ENCODE results near the gene ARFGEF3. TPM values are rescaled to one million over a fixed set of nuclear protein-coding genes. Genes with fewer than 3 reads are reported as not detected.
"Not testable (repeated sequence)": the region's sequence is repeated elsewhere in the genome, so short reads cannot be mapped to it uniquely, and the experiment has no call there.

ARFGEF3 gene, protein sequence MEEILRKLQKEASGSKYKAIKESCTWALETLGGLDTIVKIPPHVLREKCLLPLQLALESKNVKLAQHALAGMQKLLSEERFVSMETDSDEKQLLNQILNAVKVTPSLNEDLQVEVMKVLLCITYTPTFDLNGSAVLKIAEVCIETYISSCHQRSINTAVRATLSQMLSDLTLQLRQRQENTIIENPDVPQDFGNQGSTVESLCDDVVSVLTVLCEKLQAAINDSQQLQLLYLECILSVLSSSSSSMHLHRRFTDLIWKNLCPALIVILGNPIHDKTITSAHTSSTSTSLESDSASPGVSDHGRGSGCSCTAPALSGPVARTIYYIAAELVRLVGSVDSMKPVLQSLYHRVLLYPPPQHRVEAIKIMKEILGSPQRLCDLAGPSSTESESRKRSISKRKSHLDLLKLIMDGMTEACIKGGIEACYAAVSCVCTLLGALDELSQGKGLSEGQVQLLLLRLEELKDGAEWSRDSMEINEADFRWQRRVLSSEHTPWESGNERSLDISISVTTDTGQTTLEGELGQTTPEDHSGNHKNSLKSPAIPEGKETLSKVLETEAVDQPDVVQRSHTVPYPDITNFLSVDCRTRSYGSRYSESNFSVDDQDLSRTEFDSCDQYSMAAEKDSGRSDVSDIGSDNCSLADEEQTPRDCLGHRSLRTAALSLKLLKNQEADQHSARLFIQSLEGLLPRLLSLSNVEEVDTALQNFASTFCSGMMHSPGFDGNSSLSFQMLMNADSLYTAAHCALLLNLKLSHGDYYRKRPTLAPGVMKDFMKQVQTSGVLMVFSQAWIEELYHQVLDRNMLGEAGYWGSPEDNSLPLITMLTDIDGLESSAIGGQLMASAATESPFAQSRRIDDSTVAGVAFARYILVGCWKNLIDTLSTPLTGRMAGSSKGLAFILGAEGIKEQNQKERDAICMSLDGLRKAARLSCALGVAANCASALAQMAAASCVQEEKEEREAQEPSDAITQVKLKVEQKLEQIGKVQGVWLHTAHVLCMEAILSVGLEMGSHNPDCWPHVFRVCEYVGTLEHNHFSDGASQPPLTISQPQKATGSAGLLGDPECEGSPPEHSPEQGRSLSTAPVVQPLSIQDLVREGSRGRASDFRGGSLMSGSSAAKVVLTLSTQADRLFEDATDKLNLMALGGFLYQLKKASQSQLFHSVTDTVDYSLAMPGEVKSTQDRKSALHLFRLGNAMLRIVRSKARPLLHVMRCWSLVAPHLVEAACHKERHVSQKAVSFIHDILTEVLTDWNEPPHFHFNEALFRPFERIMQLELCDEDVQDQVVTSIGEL (N-terminal part only)
- polyA plus RNA-seq (ENCODE audit: low read depth in 6 of 6): not detected

DNA sequence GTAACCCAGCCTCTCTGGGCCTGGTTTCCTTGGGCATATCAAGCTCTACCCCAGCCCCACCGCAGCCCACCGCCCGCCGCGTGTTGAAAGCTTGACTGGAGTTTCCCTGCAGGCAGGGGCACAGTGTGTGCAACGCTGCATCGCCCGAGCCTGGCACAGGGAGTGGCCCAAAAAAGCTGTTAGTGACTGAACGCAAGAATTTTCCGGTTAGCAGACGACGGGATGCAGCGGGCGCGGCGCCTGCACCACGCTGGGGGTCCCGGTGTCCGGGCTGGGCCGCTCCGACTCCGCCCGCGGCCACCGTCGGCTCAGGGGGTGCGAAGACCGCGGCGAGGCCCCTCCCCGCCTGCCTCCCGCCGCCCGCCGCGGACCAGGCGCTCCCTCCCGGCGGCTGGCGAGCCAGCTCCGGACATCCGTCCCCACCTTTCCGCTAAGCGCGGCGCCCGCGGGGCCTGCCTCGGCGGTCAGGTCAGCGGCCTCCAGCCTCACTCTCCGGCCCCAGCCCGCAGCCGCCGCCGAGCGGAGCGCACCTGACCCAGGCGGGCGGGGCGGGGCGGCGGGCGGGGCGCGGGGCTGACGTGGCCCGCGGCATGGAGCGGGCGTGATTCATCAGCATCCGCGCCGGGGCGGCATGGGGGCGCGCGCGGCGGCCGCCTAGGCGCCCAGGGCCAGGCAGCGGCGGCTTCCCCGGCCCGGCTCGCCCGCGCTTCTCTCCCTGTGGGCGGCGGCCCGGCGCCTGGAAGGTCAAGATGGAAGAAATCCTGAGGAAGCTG, at the start of gene ARFGEF3:
TSS of gene ARFGEF3 (plus strand) at position 602 of the 773 bp plus-strand sequence. CDS start at position 750, 148 bp downstream.
- Mint-ChIP-seq H3K27me3 (peaks cover 60 to 63% (median 63%) of the 10 kb centered on the region in 3 donors), H3K27ac (peak within 1 kb of the TSS in 2 of 6 donors; percentile 60 to 65), H3K4me3 (peak within 1 kb of the TSS; percentile 70 to 88 (median 81)), H3K4me1 (peaks cover 4 to 17% (median 12%) of the 10 kb centered on the region in 3 donors), H3K9me3 (no peaks in the 10 kb centered on the region), H3K36me3 (no peaks in the 10 kb centered on the region)
- DNase-seq (peak; percentile 31), ATAC-seq (ENCODE audit: low read depth in 2 of 2) (peak; percentile 87)

DNA sequence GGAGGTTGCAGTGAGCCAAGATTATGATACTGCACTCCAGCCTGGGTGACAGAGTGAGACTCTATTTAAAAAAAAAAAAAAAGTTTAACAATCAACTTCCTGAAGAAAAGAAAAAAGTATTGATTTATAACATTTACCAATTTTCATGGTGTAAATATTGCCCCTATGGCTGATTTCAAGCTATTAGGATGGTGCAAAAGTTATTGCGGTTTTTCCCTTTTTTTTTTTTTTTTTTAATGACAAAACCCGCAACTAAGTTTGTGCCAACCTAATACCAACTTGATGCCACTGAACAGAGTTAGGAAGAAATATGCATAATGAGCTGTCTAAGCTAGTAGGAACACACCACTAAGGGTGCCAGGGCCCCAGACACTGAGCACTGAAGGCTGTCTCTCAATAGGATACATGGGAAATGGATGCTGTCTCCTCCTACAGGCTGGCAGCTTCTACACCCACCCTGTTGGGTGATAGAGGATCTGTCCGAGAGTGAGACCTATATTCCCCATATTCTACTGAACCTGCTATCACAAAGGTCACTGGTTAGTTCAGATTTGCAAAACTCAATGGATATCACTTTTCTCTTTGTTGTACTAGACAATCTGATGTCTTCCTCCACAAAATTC, 48.0 kb upstream of the ARFGEF3 start:
- Mint-ChIP-seq H3K27ac (no peak overlapping the region), H3K27me3 (peaks cover 24 to 41% (median 39%) of the 10 kb centered on the region in 3 donors), H3K36me3 (no peaks in the 10 kb centered on the region), H3K4me1 (peaks cover 5 to 7% (median 7%) of the 10 kb centered on the region in 3 donors), H3K4me3 (no peak overlapping the region), H3K9me3 (no peaks in the 10 kb centered on the region)
- ATAC-seq (ENCODE audit: low read depth in 2 of 2) (no peak), DNase-seq (no peak)

DNA sequence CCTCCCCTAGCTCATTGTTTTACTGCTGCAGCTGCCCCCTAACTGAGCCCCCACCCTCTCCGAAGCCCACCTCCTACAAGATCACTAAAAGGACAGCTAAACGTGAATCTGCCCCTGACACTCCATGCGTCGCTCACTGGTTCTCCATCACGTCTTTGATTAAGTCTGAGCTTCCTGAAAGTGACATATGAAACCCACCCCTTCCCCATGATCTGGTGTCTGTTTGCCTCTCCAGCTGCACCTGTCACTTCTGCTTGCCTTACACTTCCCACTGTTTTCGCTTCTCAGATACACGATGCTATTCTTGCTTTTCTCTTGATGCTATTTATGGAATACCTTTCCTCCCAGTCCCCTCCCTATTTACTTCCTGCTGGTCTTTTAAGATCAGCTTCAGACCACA, 46.5 kb upstream of the ARFGEF3 start:
- H3K4me1 Mint-ChIP-seq: peaks cover 5 to 7% (median 7%) of the 10 kb centered on the region in 3 donors
- H3K27me3 Mint-ChIP-seq: peaks cover 29 to 48% (median 35%) of the 10 kb centered on the region in 3 donors
- H3K9me3 Mint-ChIP-seq: peaks cover 0 to 3% (median 0%) of the 10 kb centered on the region in 7 donors
- DNase-seq (no peak), ATAC-seq (ENCODE audit: low read depth in 2 of 2) (peak in 1 of 2 donors; percentile 42)
- H3K36me3 Mint-ChIP-seq: peaks cover 0 to 9% of the 10 kb centered on the region in 2 donors
- H3K4me3 Mint-ChIP-seq: no peak overlapping the region
- H3K27ac Mint-ChIP-seq: peak overlapping the region in 1 of 6 donors; percentile 20

DNA sequence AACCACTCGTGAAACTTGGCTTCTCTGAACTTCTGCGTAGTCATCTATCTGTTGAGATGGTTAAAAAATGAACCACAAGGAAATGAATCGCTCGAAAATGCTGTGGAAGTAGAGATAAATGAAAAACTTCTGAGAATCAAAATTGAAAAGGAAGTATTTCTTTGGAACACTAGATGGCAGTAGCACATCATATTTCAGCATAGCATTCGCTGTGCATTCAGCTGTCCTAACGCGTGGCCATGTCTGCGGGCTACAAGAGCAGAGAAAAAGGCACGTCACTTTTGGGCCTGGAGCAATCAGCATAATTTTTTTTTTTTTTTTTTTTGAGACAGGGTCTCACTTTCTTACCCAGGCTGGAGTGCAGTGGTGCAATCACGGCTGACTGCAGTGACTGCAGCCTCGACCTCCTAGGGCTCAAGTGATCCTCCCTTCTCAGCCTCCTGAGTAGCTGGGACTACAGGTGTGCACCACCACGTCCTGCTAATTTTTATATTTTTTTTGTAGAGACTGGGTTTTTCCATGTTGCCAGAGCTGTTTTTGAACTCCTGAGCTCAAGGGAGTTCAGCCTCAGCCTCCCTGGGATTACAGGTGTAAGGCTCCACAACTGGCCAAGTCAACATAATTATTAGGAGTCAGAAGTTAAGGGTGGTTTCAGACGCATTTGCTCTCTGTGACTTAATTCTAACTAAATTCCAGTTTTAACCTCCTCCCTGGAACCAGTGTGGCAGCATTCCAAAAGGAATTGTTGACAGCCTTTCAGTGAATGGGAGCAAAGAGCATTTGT, 45.7 kb upstream of the ARFGEF3 start:
- H3K27ac Mint-ChIP-seq: peak overlapping the region in 1 of 6 donors; percentile 44
- peaks cover 5 to 7% (median 7%) of the 10 kb centered on the region in 3 donors for H3K4me1 Mint-ChIP-seq
- ATAC-seq (ENCODE audit: low read depth in 2 of 2) (peak; percentile 87 to 92), DNase-seq (peak; percentile 54)
- H3K36me3 Mint-ChIP-seq: peaks cover 0 to 9% of the 10 kb centered on the region in 2 donors
- no peak overlapping the region for H3K4me3 Mint-ChIP-seq
- peaks cover 34 to 45% (median 34%) of the 10 kb centered on the region in 3 donors for H3K27me3 Mint-ChIP-seq
- H3K9me3 Mint-ChIP-seq: peaks cover 0 to 3% (median 0%) of the 10 kb centered on the region in 7 donors

DNA sequence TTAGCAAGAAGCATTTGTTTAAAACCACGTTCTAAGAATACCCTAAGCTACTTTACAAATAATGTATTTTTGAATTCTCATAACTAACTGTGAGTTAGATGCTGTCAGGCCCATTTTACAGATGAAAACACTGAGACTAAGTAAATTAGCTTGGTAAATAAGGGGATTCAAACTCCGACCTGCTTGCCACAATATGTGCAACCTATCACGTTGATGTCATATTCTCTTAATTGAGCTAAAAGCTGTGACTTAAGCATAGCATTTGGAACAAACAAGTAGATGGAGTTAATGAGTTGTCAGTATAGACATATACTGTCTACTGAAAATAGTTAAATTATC, 45.1 kb upstream of the ARFGEF3 start:
- DNase-seq: no peak
- Mint-ChIP-seq H3K36me3 (peaks cover 0 to 9% of the 10 kb centered on the region in 2 donors), H3K9me3 (peaks cover 0 to 3% (median 0%) of the 10 kb centered on the region in 7 donors), H3K4me3 (no peak overlapping the region), H3K27me3 (peaks cover 30 to 45% (median 34%) of the 10 kb centered on the region in 3 donors), H3K27ac (no peak overlapping the region), H3K4me1 (peaks cover 5 to 7% (median 7%) of the 10 kb centered on the region in 3 donors)
- ATAC-seq (ENCODE audit: low read depth in 2 of 2): no peak

DNA sequence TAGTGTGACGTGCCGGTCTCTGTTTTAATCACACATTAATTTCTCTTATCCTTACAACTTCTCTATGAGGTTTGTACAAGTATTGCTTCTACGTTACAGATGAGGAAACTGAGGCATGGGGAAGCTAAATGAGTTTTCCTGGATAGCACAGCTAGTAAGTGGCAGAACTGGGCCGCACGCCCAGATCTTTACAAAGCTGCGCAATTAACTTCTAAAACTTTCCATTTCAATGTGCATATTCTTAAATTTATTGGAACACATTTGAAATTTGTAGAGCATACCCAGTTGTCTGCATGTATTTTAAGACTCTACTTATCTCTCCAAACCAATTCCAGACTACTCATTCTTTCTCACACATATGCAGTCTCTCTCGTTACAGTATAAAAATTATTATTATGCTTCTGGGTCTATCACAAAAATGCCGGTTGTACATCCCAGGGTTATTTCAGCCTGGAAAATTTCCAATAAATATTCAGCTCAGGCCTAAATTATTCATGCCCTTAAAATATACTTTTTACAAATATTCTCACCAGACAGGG, 44.3 kb upstream of the ARFGEF3 start:
- Mint-ChIP-seq H3K27ac (peak overlapping the region in 1 of 6 donors; percentile 4), H3K36me3 (peaks cover 0 to 9% of the 10 kb centered on the region in 2 donors), H3K4me1 (peaks cover 5 to 7% (median 7%) of the 10 kb centered on the region in 3 donors), H3K4me3 (no peak overlapping the region), H3K9me3 (peaks cover 0 to 3% (median 0%) of the 10 kb centered on the region in 7 donors), H3K27me3 (peaks cover 33 to 50% (median 37%) of the 10 kb centered on the region in 3 donors)
- ATAC-seq (ENCODE audit: low read depth in 2 of 2) (no peak), DNase-seq (no peak)

DNA sequence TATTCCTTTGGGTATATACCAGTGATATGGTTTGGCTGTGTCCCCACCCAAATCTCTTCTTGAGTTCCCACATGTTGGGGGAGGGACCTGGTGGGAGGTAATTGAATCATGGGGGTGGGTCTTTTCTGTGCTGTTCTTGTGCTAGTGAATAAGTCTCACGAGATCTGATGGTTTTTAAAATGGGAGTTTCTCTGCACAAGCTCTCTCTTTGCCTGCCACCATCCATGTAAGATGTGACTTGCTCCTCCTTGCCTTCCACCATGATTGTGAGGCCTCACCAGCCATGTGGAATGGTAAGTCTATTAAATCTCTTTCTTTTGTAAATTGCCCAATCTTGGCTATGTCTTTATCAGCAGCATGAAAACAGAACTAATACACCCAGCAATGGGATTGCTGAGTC, 42.5 kb upstream of the ARFGEF3 start:
- H3K9me3 Mint-ChIP-seq; DNase-seq; H3K4me3 Mint-ChIP-seq; ATAC-seq (ENCODE audit: low read depth in 2 of 2); H3K27ac Mint-ChIP-seq; H3K4me1 Mint-ChIP-seq: not testable (repeated sequence)
- H3K27me3 Mint-ChIP-seq: peaks cover 37 to 62% (median 44%) of the 10 kb centered on the region in 3 donors
- peaks cover 0 to 14% of the 10 kb centered on the region in 2 donors for H3K36me3 Mint-ChIP-seq

DNA sequence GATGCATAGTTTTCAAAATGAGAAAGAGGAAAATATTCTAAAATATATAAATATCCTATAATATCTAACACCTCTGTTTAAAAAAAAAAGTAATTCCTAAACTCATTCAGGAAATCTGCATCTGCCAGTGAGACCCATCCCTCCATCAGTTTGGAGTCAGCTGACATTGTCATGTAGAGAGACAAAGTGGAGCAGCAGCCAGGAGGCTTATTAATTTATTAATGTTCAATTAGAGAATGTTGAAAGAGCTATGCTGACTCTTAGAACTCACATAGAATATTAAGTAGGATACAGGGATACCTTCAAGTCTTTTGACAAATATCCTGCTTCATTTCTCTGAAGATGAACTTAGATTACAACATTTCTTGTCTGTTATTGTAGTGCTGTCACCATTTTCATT, 41.8 kb upstream of the ARFGEF3 start:
- peaks cover 31 to 61% (median 44%) of the 10 kb centered on the region in 3 donors for H3K27me3 Mint-ChIP-seq
- ATAC-seq (ENCODE audit: low read depth in 2 of 2): no peak
- peaks cover 4 to 8% (median 5%) of the 10 kb centered on the region in 7 donors for H3K9me3 Mint-ChIP-seq
- peaks cover 5 to 7% (median 7%) of the 10 kb centered on the region in 3 donors for H3K4me1 Mint-ChIP-seq
- DNase-seq: no peak
- peaks cover 0 to 18% of the 10 kb centered on the region in 2 donors for H3K36me3 Mint-ChIP-seq
- no peak overlapping the region for H3K27ac Mint-ChIP-seq
- H3K4me3 Mint-ChIP-seq: no peak overlapping the region

DNA sequence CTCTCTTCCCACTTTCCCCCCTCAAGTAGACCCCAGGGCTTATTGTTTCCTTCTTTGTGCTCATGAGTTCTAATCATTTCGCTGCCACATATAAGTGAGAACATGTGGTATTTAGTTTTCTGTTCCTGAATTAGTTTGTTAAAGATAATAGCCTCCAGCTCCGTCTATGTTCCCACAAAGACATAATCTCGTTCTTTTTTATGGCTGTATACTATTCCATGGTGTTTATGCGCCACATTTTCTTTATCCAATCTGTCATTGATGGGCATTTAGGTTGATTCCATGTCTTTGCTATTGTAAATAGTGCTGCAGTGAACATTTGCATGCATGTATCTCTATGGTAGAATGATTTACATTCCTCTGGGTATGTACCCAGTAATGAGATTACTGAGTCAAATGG, 37.6 kb upstream of the ARFGEF3 start:
- DNase-seq: no peak
- H3K27ac Mint-ChIP-seq: peak overlapping the region in 1 of 6 donors; percentile 50
- H3K27me3 Mint-ChIP-seq: peaks cover 23 to 47% (median 41%) of the 10 kb centered on the region in 3 donors
- peaks cover 4 to 8% (median 5%) of the 10 kb centered on the region in 7 donors for H3K9me3 Mint-ChIP-seq
- no peak overlapping the region for H3K4me3 Mint-ChIP-seq
- no peaks in the 10 kb centered on the region for H3K4me1 Mint-ChIP-seq
- peaks cover 0 to 15% of the 10 kb centered on the region in 2 donors for H3K36me3 Mint-ChIP-seq
- no peak for ATAC-seq (ENCODE audit: low read depth in 2 of 2)

DNA sequence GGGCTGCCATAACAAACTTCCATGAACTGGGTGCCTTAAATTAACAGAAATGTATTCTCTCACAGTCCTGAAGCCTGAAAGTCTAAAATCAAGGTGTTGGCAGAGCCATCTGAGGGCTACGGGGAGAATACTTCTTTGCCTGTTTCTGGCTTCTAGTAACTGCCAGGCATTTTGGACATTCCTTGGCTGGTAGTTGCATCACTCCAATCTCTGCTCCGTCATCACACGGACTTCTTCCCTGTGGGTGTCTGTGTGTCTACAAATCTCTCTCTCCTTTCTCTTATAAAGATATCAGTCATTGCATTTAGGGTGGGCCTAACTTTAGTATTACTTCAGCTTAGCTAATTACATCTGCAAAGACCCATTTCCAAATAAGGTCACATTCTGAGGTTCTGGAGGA, 33.6 kb upstream of the ARFGEF3 start:
- no peaks in the 10 kb centered on the region for H3K4me1 Mint-ChIP-seq
- DNase-seq (no peak), ATAC-seq (ENCODE audit: low read depth in 2 of 2) (no peak)
- H3K27ac Mint-ChIP-seq: no peak overlapping the region
- no peak overlapping the region for H3K4me3 Mint-ChIP-seq
- peaks cover 13 to 25% (median 19%) of the 10 kb centered on the region in 3 donors for H3K27me3 Mint-ChIP-seq
- H3K9me3 Mint-ChIP-seq: peaks cover 2 to 8% (median 4%) of the 10 kb centered on the region in 7 donors
- H3K36me3 Mint-ChIP-seq: peaks cover 0 to 9% of the 10 kb centered on the region in 2 donors

DNA sequence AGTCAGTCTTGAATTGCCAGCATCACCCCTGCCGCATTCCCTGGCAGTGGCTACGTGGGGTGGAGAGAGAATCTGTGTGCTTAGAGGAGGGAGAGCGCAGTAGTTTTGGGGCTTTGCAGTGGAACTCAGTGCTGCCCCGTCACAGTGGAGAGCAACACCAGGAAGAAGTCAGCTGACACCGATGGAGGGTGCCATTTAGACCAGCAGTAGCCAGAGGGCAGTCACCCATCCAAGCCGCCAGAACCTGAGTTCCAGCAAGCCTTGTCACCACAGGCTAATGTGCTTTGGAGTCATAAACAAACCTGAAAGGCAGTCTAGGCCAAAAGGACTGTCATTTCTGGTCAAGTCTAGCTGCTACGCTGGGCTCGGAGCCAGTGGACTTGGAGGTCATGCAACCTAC, 32.5 kb upstream of the ARFGEF3 start:
- DNase-seq (no peak), ATAC-seq (ENCODE audit: low read depth in 2 of 2) (no peak)
- peaks cover 0 to 4% (median 1%) of the 10 kb centered on the region in 7 donors for H3K9me3 Mint-ChIP-seq
- no peaks in the 10 kb centered on the region for H3K4me1 Mint-ChIP-seq
- peaks cover 8 to 20% (median 10%) of the 10 kb centered on the region in 3 donors for H3K27me3 Mint-ChIP-seq
- H3K4me3 Mint-ChIP-seq: no peak overlapping the region
- no peak overlapping the region for H3K27ac Mint-ChIP-seq
- H3K36me3 Mint-ChIP-seq: peaks cover 0 to 4% of the 10 kb centered on the region in 2 donors

Measured in naive B cell (primary cell).